Lower lobe of right lung (tissue), 2 donors: ENCODE results near the gene GAL3ST1. TPM values are rescaled to one million over a fixed set of nuclear protein-coding genes. Genes with fewer than 3 reads are reported as not detected.
"Not testable (repeated sequence)": the region's sequence is repeated elsewhere in the genome, so short reads cannot be mapped to it uniquely, and the experiment has no call there.

Experiments used
- ATAC-seq, 2 donors: fragments of 200-7000 bp; cut with Tn5 transposase; one replicate each; pipeline ENCODE4 v1.9.1; 2020 to 2022; ENCODE audit warnings: mild to moderate bottlenecking in 2 of 2, moderate library complexity in 2 of 2
- DNase-seq: peaks from one replicate; pipeline ENCODE4 v3.0.0-alpha.2; 2020
- H3K27ac ChIP-seq: fragments of 200-600 bp; one replicate; pipeline ENCODE4 v1.8.0; 2022
- H3K27me3 ChIP-seq: fragments of 200-600 bp; one replicate; pipeline ENCODE4 v1.8.0; 2022; ENCODE audit warnings: low read depth
- H3K36me3 ChIP-seq: fragments of 200-600 bp; one replicate; pipeline ENCODE4 v1.8.0; 2022; ENCODE audit warnings: mild to moderate bottlenecking
- H3K4me1 ChIP-seq: fragments of 200-600 bp; one replicate; pipeline ENCODE4 v1.8.0; 2022
- H3K4me3 ChIP-seq: fragments of 200-600 bp; one replicate; pipeline ENCODE4 v1.8.0; 2022; ENCODE audit warnings: mild to moderate bottlenecking
- H3K9me3 ChIP-seq: fragments of 200-600 bp; one replicate; pipeline ENCODE4 v1.8.0; 2022
- CTCF ChIP-seq: fragments of 200-600 bp; IDR thresholded peaks from one replicate; pipeline ENCODE4 v1.8.0; 2022; ENCODE audit warnings: antibody characterized with exemption, mild to moderate bottlenecking
- intact Hi-C: fragments of 100-400 bp; cut with DNase I; formaldehyde crosslinking; loops from one replicate; pipeline ENCODE4 v1.11.0; 2022
- long read RNA-seq: library from polyadenylated mRNA; unstranded; transcript quantifications from one replicate; pipeline ENCODE4 v2.0.0, GENCODE V29; 2021
- total RNA-seq: library from RNA; stranded (reverse); fragmentation: NEBNext Ultra II Directional; extraction: Animal tissue kit (Norgen Biotek cat#: 25700); gene quantifications from one replicate; pipeline ENCODE4 v1.2.1, GENCODE V29; 2021
- donor health status: DM: no; HTN: yes; CAD: no; lungs with severe emphysema.

Gene GAL3ST1
- total RNA-seq = 1.7 TPM
- long read RNA-seq, partial matches to known transcripts = 0 of 4 reads
- long read RNA-seq, other reads (novel, unspliced or antisense) = 2 of 4 reads

- no peaks in the 10 kb centered on the region for H3K9me3 ChIP-seq
- ATAC-seq = peak; percentile 51 to 66
- intact Hi-C loops = no loop called here
- DNase-seq = no peak
- H3K4me3 ChIP-seq = peak within 1 kb of the TSS; percentile 45
- H3K27me3 ChIP-seq = no peaks in the 10 kb centered on the region
- peaks cover 5% of the 10 kb centered on the region for H3K4me1 ChIP-seq
- H3K27ac ChIP-seq = peak within 1 kb of the TSS; percentile 46
- H3K36me3 ChIP-seq = peaks cover 42% of the 10 kb centered on the region
- no peak for TF ChIP-seq CTCF
Observed at GRCh38 chr22:30574095-30574981, at the start of gene GAL3ST1. TSS of gene GAL3ST1 (minus strand) at chr22:30574665. CDS start at chr22:30557392, 17,273 bp downstream.

- H3K27me3 ChIP-seq, ATAC-seq, H3K27ac ChIP-seq, intact Hi-C loops, H3K4me3 ChIP-seq, H3K9me3 ChIP-seq, DNase-seq, H3K4me1 ChIP-seq: not testable (repeated sequence)
- peaks cover 37% of the 10 kb centered on the region for H3K36me3 ChIP-seq
Observed at GRCh38 chr22:30619909-30620308, 45.4 kb upstream of the GAL3ST1 start.

- ATAC-seq = no peak
- H3K36me3 ChIP-seq = peaks cover 45% of the 10 kb centered on the region
- TF ChIP-seq CTCF = no peak
- H3K9me3 ChIP-seq = no peaks in the 10 kb centered on the region
- intact Hi-C loops = no loop called here
- H3K27me3 ChIP-seq = no peaks in the 10 kb centered on the region
- H3K27ac ChIP-seq = no peak overlapping the region
- H3K4me3 ChIP-seq = no peak overlapping the region
- no peak for DNase-seq
- no peaks in the 10 kb centered on the region for H3K4me1 ChIP-seq
Observed at GRCh38 chr22:30617819-30618218, 43.4 kb upstream of the GAL3ST1 start.

GRCh38 chr22:30615543-30615954 is 41.1 kb upstream of the GAL3ST1 start:
- H3K36me3 ChIP-seq = peaks cover 66% of the 10 kb centered on the region
- intact Hi-C loops = no loop called here
- no peaks in the 10 kb centered on the region for H3K9me3 ChIP-seq
- no peaks in the 10 kb centered on the region for H3K4me1 ChIP-seq
- DNase-seq = peak; percentile 56
- H3K27me3 ChIP-seq = no peaks in the 10 kb centered on the region
- ATAC-seq = peak; percentile 56 to 62
- no peak overlapping the region for H3K4me3 ChIP-seq
- H3K27ac ChIP-seq = no peak overlapping the region
- no peak for TF ChIP-seq CTCF

GRCh38 chr22:30614879-30615278 is 40.4 kb upstream of the GAL3ST1 start:
- Histone ChIP-seq H3K27ac (no peak overlapping the region), H3K4me1 (peaks cover 2% of the 10 kb centered on the region), H3K36me3 (peaks cover 59% of the 10 kb centered on the region), H3K4me3 (no peak overlapping the region), H3K27me3 (no peaks in the 10 kb centered on the region), H3K9me3 (no peaks in the 10 kb centered on the region)
- TF ChIP-seq CTCF = no peak
- ATAC-seq (no peak), DNase-seq (no peak)
- intact Hi-C loops = no loop called here

GRCh38 chr22:30614268-30614667 is 39.8 kb upstream of the GAL3ST1 start:
- H3K4me1 ChIP-seq = peaks cover 6% of the 10 kb centered on the region
- peaks cover 59% of the 10 kb centered on the region for H3K36me3 ChIP-seq
- ATAC-seq (no peak), DNase-seq (no peak)
- H3K4me3 ChIP-seq = no peak overlapping the region
- no peaks in the 10 kb centered on the region for H3K9me3 ChIP-seq
- intact Hi-C loops = no loop called here
- no peaks in the 10 kb centered on the region for H3K27me3 ChIP-seq
- no peak for TF ChIP-seq CTCF
- H3K27ac ChIP-seq = no peak overlapping the region
